ENCODE measurements around the gene ST6GAL2. TPM values are rescaled to one million over a fixed set of nuclear protein-coding genes. Genes with fewer than 3 reads are reported as not detected.

ST6GAL2 gene, protein sequence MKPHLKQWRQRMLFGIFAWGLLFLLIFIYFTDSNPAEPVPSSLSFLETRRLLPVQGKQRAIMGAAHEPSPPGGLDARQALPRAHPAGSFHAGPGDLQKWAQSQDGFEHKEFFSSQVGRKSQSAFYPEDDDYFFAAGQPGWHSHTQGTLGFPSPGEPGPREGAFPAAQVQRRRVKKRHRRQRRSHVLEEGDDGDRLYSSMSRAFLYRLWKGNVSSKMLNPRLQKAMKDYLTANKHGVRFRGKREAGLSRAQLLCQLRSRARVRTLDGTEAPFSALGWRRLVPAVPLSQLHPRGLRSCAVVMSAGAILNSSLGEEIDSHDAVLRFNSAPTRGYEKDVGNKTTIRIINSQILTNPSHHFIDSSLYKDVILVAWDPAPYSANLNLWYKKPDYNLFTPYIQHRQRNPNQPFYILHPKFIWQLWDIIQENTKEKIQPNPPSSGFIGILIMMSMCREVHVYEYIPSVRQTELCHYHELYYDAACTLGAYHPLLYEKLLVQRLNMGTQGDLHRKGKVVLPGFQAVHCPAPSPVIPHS
- total RNA-seq (2021) = not detected in 2 replicates
- Bru-seq, nascent RNA = percentile 1 among the genes with signal in this experiment
- not detected for BruChase-seq, experiment 1, labeled RNA remaining after a 2-hour chase
- not detected for BruChase-seq, experiment 2, labeled RNA remaining after a 6-hour chase
- long read RNA-seq = 0 reads

DNA sequence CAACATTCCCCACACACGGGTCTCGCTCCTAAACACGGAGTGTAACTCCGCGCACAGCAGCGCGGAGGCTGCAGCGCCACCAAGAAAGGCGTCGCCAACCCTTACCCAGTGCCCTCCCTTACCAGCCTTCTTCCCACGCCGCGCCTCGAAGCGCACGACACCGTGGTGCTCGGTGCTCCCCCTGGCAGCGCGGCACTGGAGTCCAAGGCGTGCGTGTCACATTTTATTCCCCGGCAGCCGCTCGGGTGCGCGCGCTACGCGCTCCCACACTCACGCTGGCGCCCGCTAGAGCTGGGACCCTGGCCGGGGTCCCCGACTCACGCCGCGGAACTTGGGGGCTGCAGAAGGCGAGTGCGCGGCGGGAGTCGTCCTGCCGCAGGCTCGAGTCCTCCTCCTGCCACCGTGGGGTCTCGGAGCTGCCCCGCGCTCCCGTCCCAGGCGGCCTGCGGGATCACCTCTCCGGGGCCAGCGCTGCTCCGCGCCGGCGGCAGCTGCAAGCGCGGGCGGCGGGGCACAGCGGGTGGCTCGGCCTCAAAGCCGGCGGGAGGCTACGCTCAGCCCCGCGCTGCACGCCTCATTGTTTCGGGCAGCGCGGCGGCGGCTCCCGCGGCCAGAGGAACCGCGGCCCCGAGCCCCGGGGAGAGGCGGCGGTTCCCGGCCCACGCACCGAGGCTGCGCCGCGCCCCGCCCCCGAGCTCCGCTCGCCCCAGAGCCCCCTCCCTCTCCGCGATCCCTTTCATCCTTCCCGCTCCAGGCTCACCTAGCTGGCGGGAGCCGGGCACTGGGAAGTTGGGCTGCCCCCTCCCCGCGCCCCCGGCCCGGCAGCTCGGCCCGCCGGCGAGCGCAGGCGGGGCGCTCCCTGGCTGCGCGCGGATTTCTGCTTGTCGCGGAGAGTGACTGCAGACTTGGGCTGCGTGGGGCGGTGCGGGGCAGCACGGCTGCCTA is at the start of gene ST6GAL2:
Gene ST6GAL2, minus strand, starts transcription at position 197 of the 945 bp plus-strand sequence. CDS start 42,190 bp downstream, outside the sequence.
- Histone ChIP-seq H3K27me3 (ENCODE audit: insufficient read depth, low read depth) (no peaks in the 10 kb centered on the region), H3K79me2 (ENCODE audit: low read depth) (no peaks in the 10 kb centered on the region), H3K4me2 (no peak within 1 kb of the TSS), H2AFZ (no peak within 1 kb of the TSS), H3K27ac (no peak within 1 kb of the TSS), H3F3A (ENCODE audit: insufficient read depth, low read depth) (no peaks in the 10 kb centered on the region), H3K9me3 (ENCODE audit: insufficient read depth, low read depth) (no peaks in the 10 kb centered on the region), H3K4me3 (no peak within 1 kb of the TSS), H3K4me1 (replicated peaks; ENCODE audit: insufficient read depth) (no peaks in the 10 kb centered on the region), H3K9me2 (ENCODE audit: insufficient read depth) (no peaks in the 10 kb centered on the region), H3K36me3 (ENCODE audit: low read depth) (no peaks in the 10 kb centered on the region), H4K20me1 (ENCODE audit: insufficient read depth) (no peaks in the 10 kb centered on the region)
- TF ChIP-seq, protein P1, sequence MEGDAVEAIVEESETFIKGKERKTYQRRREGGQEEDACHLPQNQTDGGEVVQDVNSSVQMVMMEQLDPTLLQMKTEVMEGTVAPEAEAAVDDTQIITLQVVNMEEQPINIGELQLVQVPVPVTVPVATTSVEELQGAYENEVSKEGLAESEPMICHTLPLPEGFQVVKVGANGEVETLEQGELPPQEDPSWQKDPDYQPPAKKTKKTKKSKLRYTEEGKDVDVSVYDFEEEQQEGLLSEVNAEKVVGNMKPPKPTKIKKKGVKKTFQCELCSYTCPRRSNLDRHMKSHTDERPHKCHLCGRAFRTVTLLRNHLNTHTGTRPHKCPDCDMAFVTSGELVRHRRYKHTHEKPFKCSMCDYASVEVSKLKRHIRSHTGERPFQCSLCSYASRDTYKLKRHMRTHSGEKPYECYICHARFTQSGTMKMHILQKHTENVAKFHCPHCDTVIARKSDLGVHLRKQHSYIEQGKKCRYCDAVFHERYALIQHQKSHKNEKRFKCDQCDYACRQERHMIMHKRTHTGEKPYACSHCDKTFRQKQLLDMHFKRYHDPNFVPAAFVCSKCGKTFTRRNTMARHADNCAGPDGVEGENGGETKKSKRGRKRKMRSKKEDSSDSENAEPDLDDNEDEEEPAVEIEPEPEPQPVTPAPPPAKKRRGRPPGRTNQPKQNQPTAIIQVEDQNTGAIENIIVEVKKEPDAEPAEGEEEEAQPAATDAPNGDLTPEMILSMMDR (conservative IDR thresholded peaks at IDR 0.05) = no peak
- no peak for TF ChIP-seq EZH2 (IDR thresholded peaks at IDR 0.05; ENCODE audit: low read depth)
- intact Hi-C loops (cut with micrococcal nuclease; ENCODE audit: unreplicated experiment) = no loop called here
- no peak for DNase-seq
- CTCF ChIA-PET = no interaction called here
- POLR2A ChIA-PET (ENCODE audit: unreplicated experiment) = interaction anchor here (0.6 to 0.9 kb wide), 2 partner anchors 160 to 1011 kb away, joined by 3 to 4 read pairs; no protein-coding TSS in a partner anchor
- no TSS peak for BruUV-seq (replicated peaks)

DNA sequence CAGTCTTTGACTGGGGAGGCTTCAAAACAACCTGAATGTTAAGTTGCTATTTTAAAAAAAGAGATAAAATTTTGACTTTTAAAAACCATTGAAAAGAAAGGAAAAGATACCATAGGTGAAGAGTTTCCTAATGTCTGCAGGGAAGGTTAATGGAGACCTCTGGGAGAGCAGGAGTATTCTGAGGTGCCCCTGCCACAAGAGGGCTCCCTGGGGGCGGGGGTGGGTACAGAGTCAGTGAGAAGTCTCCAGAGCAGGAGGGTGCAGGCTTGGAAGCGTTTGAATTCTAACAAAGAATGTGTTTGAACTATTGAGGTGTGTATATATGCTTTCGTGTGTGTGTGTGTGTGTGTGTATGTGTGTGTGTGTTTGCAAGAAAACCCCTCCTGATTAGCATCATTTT is 46.7 kb upstream of the ST6GAL2 start:
- no TSS peak for BruUV-seq (replicated peaks)
- POLR2A ChIA-PET (ENCODE audit: unreplicated experiment) = no interaction called here

More for the DNA sequence above, 46.7 kb upstream of the ST6GAL2 start:
- Histone ChIP-seq H3K36me3 (ENCODE audit: low read depth) (no peaks in the 10 kb centered on the region), H3K4me2 (no peak overlapping the region), H2AFZ (no peak overlapping the region), H3K4me3 (no peak overlapping the region), H3K79me2 (ENCODE audit: low read depth) (no peaks in the 10 kb centered on the region), H3K9me3 (ENCODE audit: insufficient read depth, low read depth) (no peaks in the 10 kb centered on the region), H3K27ac (no peak overlapping the region), H3F3A (ENCODE audit: insufficient read depth, low read depth) (no peaks in the 10 kb centered on the region), H3K27me3 (ENCODE audit: insufficient read depth, low read depth) (no peaks in the 10 kb centered on the region), H3K9me2 (ENCODE audit: insufficient read depth) (no peaks in the 10 kb centered on the region; the same call in 1 of the 2 replicates), H3K4me1 (replicated peaks; ENCODE audit: insufficient read depth) (no peaks in the 10 kb centered on the region), H4K20me1 (ENCODE audit: insufficient read depth) (no peaks in the 10 kb centered on the region)
- DNase-seq = no peak
- TF ChIP-seq, protein P1 (conservative IDR thresholded peaks at IDR 0.05) = no peak
- no peak for TF ChIP-seq EZH2 (IDR thresholded peaks at IDR 0.05; ENCODE audit: low read depth)
- CTCF ChIA-PET = no interaction called here
- intact Hi-C loops (cut with micrococcal nuclease; ENCODE audit: unreplicated experiment) = no loop called here
